ENCODE data around the gene PNMA8C.

DNA sequence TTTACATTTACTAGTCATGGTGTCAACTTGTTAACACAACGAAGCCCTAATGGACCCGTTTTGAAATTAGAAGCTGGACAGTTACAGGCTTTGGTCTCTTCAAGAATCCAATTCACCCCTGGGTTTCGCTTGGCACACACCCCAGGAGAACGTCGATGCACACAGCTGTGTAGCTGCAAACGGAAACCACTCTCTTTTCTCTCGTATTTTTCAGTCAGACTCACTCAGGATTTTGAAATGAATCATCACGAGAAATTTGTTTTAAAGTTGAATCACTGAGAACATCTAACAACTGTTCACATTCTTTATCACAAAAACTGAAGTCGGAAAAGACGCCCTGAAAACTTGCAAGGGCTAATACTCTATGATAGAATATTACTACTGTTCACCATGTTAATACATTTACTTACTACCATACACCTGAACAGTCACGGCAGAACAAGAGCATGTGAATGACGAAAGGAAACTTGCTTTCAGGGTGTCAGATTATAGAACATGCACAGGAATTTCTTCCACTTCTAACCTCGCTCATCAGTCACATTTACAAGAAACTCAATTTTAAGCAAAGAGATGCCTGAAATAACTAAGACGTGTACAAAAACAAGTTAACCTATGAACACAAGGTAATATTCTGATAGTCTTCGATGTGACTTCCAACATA, 37.9 kb upstream of the PNMA8C start:
- TF ChIP-seq CTCF (IDR thresholded peaks at IDR 0.05) (no peak), ZFX (IDR thresholded peaks at IDR 0.05; ENCODE audit: borderline replicate concordance) (no peak)

Measured in 22Rv1 (cell line).